GM12801 (cell line): ENCODE results near the gene BRPF1.

Experiments used
- TF ChIP-seq, protein P1 (sequence below): IDR thresholded peaks from one replicate; pipeline ENCODE4 v1.5.1; 2011; ENCODE audit warnings: control low read depth; ENCODE audit not compliant: insufficient read length; ENCODE audit errors: extremely low read depth

Gene BRPF1

DNA sequence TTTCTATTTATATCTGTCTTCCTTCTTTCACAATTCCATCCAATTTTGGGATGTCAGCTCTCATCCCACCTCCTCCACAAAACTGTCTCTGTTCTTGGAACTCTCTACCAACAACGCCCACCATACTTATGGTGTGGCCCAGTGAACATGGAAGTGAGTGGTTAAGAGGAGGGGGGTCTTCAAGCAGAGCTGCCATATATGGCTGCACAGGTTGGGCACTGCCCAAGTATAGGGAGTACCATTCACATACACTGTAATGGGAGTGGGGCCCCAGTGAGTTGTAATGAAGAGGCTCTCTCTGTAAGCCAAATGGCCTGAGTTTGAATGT is 46.1 kb downstream of the BRPF1 start:
- TF ChIP-seq, protein P1, sequence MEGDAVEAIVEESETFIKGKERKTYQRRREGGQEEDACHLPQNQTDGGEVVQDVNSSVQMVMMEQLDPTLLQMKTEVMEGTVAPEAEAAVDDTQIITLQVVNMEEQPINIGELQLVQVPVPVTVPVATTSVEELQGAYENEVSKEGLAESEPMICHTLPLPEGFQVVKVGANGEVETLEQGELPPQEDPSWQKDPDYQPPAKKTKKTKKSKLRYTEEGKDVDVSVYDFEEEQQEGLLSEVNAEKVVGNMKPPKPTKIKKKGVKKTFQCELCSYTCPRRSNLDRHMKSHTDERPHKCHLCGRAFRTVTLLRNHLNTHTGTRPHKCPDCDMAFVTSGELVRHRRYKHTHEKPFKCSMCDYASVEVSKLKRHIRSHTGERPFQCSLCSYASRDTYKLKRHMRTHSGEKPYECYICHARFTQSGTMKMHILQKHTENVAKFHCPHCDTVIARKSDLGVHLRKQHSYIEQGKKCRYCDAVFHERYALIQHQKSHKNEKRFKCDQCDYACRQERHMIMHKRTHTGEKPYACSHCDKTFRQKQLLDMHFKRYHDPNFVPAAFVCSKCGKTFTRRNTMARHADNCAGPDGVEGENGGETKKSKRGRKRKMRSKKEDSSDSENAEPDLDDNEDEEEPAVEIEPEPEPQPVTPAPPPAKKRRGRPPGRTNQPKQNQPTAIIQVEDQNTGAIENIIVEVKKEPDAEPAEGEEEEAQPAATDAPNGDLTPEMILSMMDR, result no peak

DNA sequence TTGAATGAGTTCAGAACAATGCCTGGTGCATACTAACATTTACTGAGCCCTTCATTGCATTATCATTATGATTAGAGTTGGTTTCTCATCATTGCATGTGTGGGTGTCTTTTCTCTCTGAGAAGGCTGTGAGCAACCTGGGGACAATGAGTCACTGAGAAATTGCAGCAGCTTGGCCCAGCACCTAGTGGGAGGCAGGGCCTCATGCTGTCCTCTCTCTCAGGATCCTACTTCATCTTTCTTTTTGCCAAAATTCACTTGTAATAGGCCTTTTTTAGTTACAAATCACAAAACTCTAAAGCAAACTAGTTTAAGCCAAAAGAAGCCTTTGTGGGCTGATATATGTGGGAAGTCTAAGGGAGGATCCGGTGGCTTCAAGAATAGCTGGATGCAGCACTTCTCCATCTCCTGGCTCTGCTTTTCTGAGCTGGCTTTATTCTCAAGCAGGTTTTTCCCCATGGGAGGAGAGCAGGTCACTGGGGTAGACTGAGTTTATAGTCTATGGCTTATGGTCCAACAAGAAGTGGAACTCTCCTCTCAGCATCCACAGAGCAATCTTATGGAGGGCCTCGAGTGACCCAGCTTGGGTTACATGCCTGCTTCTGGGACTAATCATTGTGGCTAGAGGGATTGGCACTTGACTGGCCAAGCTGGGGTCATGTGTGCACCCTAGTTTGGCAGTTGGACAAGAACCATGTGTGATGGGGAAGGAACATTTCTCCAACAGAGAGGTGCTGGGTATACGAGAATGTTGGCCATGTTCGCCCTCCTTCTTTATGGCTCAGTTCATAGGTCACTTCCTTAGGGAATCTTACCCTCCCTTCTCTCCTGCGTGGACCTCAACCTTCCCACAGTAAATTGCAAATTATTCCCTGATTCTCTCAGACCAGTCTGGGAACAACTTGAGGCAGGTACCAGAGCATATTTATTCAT is 46.9 kb downstream of the BRPF1 start:
- TF ChIP-seq, protein P1, result no peak

DNA sequence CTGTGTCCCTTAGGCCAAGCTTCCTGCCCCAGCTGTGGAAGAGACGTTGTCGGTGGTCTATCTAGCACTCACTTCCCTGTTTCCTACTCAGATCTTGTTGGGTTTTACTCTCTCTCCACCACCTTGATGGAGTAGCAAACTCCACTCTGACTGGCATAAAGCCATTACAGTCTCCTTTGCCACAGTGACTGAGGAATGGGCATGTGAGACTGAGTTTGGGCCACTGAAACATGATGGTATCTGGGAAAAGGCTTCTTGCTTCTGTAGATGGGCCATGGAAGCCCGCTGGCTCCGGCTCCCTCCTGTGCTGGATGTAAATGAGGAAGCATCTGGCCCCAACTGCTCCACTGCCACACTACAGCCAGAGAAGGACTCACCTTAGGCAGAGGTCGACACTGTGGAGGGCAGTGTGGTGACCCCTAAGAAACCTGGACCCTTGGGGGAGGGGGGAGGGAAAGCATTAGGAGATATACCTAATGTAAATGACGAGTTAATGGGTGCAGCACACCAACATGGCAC is 47.6 kb downstream of the BRPF1 start:
- TF ChIP-seq, protein P1, result no peak

DNA sequence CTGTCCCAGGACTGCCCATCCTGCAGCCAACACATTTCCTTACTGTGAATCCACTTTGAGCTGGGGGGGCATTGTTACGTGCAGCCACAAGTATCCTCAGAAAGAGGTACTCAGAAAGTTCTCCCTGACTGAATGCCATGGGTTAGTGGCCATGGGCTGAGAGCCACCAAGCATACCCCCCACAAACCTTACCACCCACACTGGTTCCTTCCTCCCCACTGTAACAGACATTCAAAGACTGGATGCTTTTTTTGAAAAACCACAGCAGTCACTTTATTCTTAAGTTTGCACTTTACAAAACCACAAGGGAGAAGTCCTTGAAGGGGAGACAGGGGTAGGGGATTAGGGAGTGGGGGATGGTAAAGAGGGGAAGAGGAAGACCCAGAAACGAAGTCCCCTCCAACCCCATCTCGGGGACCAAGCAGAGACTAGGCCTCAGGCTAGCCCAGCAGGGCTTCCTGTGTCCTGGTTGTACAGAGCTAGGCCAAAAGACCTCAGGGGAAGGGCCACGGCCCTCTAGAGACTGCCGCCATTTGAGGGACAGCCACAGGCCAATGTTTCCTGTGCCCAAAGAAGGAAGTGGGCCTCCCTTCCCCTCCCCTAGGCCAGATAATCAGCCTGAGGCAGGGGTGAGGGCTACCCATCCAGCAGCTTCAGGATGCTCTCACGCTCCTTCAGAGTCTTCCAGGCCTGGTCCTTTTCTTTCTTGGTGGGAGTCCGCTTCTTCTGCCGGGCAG is 48.4 kb downstream of the BRPF1 start:
- TF ChIP-seq, protein P1, result no peak

DNA sequence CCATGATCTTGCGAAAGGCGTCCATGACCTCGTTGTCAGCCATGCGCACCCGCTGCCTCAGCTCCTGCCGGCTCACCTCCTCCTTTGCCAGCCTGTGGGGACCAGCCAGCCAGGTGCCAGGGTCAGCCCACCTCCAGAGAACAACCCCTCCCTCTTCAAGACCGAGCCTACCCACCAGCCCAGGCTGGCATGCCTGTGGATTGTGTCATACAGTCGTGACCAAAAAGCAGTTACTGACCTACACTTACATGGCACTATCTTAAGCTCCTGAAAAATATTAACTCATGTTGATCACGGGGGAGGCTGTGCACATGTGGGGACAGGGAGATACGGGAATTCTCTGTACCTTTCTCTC is 48.9 kb downstream of the BRPF1 start:
- TF ChIP-seq, protein P1, result no peak

DNA sequence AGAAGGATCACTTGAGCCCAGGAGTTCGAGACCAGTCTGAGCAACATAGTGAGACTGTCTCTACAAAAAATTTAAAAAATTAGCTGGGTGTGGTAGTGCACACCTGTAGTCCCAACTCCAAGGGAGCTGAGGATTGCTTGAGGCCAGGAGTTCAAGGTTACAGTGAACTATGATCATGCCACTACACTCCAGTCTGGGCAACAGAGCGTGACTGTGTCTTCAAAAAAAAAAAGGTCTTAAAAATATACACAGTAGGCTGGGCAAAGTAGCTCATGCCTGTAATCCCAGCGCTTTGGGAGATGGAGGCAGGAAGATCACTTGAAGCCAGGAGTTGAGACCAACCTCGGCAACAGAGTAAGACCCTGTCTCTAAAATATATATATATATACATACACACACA is 49.4 kb downstream of the BRPF1 start:
- TF ChIP-seq, protein P1, result no peak

DNA sequence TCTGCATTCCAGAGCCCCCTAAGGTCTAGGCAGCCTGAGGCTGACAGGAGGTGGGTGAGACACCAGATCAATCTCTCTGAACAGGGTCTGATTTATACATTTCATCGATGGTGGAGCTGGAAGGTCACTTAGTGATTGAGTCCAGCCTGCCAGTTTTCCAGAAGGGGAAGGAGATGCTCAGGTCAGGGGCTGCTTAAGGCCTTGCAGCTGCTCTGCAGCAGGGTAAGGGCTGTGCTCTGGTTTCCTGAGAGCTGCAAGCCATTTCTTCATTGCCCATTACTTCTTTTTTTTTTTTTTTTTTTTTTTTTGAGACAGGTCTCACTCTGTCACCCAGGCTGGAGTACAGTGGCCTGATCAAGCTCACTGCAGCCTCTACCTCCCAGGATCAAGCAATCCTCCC is 50.0 kb downstream of the BRPF1 start:
- TF ChIP-seq, protein P1, result no peak
